GM12892 (cell line): ENCODE data around the gene SLC6A3.

Experiments
- DNase-seq: peaks from one replicate; pipeline ENCODE4 v3.0.0; 2011; ENCODE audit not compliant: insufficient read length
- FAIRE-seq: peaks from 2 replicates; lab custom pipeline; 2011; peaks lifted over from hg19 to GRCh38; lab: Jason Lieb, UNC
- POLR2A ChIP-seq: IDR thresholded peaks from 2 replicates; pipeline ENCODE4 v1.6.1; 2011; ENCODE audit warnings: low read depth, low read length, control low read depth
- POLR2AphosphoS5 ChIP-seq: IDR thresholded peaks from 2 replicates; pipeline ENCODE4 v1.6.1; 2011; ENCODE audit warnings: low read depth, low read length, control low read depth
- TAF1 ChIP-seq: IDR thresholded peaks from 2 replicates; pipeline ENCODE4 v1.6.1; 2011; ENCODE audit warnings: low read depth, mild to moderate bottlenecking, control low read depth, low read length, borderline replicate concordance

Gene SLC6A3

DNA sequence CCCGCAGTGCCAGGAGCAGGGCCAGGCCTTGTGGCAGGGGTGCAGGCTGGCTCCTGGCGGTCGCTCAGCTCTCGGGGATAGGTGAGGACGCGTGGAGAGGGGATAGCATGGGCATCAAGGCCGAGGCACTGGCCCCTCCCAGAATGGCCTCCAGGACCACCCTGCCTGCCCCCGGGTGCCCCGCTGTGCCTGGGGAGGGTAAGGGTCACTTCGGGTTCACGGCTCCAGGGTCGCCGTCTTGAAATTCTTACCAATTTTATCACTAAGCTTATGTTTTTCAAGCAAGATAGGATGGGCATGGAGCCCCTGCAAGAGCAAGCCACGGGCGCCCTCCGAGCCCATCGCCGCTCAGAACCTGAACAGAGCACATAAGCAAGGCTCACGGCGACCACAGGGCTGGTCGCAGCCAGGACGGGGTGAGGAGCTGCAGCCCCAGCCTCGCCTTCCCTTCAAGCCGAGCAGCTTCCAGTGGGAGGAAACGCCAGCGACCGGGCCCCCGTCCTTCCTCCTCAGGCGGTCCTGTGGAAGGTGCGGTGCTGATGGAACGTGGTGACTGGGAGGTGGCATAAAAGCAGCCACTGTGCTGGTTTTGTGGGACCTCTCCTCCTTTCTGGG lies 86.1 kb downstream of the SLC6A3 start:
- no peak for FAIRE-seq
- TF ChIP-seq POLR2AphosphoS5 (no peak), POLR2A (no peak), TAF1 (no peak)
- no peak for DNase-seq

DNA sequence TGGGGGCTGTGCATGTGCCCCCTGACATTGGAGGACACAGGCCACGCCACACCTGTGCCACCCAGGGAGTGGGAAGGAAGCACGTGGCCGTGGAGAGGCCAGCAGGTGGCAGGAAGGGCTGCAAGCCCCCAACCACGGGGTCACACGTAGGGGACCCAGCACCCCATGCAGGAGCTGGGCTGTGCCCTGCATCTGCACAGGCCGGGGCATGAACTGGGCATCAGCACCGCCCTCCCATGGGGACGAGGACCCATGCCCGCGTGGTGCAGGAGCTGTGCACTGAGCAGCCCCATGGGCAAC lies 86.6 kb downstream of the SLC6A3 start:
- FAIRE-seq (no peak), DNase-seq (no peak)
- TF ChIP-seq POLR2AphosphoS5 (no peak), POLR2A (no peak), TAF1 (no peak)

DNA sequence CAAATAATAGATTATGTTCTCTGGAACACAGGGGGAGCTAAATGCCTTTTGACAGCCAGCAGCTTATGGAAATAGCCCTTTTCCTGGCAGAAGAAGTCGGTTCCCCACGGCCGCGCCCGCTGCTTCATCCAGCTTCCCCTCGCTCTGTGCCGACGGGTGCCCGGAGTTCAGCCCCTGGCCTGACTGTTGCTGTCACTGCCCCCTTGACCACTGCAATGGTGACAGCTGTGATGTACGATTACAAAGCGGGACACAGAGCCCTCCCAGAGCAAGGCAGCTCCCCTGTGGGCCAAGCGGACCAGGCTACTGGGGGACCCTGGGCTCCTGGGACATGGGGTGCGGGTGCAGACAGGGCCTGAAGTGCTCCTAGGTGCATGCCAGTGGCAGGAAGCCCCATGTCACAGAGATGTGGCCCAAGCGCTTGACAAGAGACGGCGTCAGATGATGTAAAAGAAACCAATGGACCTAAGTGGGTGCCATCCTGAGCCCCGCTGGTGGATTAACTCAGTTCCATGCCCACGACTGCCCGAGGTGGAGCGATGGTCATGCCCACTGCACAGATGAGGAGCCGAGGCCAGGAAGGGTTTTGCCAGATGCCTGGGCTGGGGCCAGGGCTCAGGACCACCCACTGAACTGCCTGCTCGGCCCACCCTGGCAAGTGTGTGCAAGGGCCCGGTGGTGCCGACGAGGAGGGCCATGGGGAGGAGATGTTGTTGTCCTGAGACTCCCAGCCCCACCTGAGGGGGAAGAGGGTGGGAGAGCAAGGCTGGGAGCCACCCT lies 87.1 kb downstream of the SLC6A3 start:
- FAIRE-seq, result no peak

GRCh38 chr5:1356873-1357787 lies 88.1 kb downstream of the SLC6A3 start:
- TF ChIP-seq POLR2A (no peak), TAF1 (no peak), POLR2AphosphoS5 (no peak)
- FAIRE-seq, result no peak
- no peak for DNase-seq

More for the DNA sequence above, 87.1 kb downstream of the SLC6A3 start:
- no peak for DNase-seq
- TF ChIP-seq POLR2AphosphoS5 (no peak), POLR2A (no peak), TAF1 (no peak)

DNA sequence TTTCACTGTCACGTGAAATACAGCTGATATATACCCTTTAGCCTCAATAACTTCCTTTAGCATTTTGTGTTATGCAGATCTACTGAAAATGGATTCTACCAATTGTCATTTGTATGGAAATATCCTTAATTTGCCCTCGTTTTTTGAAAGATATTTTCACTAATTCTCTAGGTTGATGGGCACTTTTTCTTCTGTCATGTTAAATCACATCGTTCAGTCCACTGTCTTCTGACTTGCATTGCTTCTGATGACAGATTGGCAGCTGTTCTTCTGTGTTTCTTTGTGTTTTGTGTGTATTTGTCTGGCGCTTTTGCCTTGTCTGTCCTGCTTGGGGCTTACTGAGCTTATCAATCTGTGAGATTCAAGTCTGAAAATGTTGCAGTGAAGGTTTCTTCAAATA lies 90.7 kb downstream of the SLC6A3 start:
- DNase-seq (no peak), FAIRE-seq (no peak)
- TF ChIP-seq POLR2A (no peak), POLR2AphosphoS5 (no peak), TAF1 (no peak)

GRCh38 chr5:1352231-1353219 lies 92.7 kb downstream of the SLC6A3 start:
- FAIRE-seq (no peak), DNase-seq (no peak)
- TF ChIP-seq TAF1, result no peak
- TF ChIP-seq POLR2AphosphoS5, result no peak
- TF ChIP-seq POLR2A, result no peak

DNA sequence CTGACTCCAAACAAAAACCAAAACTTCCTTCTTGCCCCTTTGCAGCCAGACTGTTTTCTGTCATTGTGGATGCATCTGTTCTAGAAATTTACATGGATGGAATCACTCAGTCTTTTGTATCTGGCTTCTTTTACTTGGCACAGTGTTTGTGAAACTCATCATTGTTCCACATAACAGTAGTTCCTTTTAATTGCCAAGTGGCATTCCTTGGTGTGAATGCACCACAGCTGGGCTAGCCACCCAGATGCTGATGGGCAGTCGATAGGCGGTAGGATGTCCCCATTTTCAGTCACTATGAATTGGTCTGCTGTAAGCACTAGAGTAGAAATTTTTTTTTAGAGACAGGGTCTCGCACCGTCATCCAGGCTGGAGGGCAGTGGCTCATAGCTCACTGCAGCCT lies 94.1 kb downstream of the SLC6A3 start:
- TF ChIP-seq POLR2A, result no peak
- TF ChIP-seq TAF1, result no peak
- TF ChIP-seq POLR2AphosphoS5, result no peak
- FAIRE-seq (no peak), DNase-seq (no peak)

DNA sequence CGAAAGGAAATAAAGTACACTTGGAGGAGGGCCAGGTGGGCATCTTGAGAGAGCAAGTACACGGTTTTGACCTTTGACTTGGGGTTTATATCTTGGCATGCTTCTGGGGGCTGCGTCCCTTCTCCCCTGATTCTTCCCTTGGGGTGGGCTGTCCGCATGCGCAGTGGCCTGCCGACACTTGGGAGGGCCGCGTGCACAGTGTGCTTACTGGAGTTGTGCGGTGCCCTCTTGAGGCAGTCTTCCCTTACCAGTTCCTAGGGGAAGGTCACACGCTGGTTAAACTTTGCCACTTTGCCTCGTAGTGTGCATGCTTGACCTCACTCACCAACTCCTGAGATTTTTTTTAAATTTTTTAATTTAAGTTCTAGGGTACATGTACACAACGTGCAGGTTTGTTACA lies 96.0 kb downstream of the SLC6A3 start:
- DNase-seq, result no peak
- no peak for FAIRE-seq
- TF ChIP-seq TAF1, result no peak
- no peak for TF ChIP-seq POLR2AphosphoS5
- TF ChIP-seq POLR2A, result no peak

- DNase-seq (no peak), FAIRE-seq (no peak)
- TF ChIP-seq POLR2A (no peak), POLR2AphosphoS5 (no peak), TAF1 (no peak)
Measured at GRCh38 chr5:1348986-1349245, 96.3 kb downstream of the SLC6A3 start.

- no peak for TF ChIP-seq POLR2A
- TF ChIP-seq POLR2AphosphoS5, result no peak
- TF ChIP-seq TAF1, result no peak
- FAIRE-seq (no peak), DNase-seq (no peak)
Measured at GRCh38 chr5:1347571-1347970, 97.7 kb downstream of the SLC6A3 start.
